ENCODE results near the gene JMJD7. TPM values are rescaled to one million over a fixed set of nuclear protein-coding genes. Genes with fewer than 3 reads are reported as not detected.

The JMJD7 gene
- total RNA-seq, 1 experiment from 2014 or later: 7.5 TPM

DNA sequence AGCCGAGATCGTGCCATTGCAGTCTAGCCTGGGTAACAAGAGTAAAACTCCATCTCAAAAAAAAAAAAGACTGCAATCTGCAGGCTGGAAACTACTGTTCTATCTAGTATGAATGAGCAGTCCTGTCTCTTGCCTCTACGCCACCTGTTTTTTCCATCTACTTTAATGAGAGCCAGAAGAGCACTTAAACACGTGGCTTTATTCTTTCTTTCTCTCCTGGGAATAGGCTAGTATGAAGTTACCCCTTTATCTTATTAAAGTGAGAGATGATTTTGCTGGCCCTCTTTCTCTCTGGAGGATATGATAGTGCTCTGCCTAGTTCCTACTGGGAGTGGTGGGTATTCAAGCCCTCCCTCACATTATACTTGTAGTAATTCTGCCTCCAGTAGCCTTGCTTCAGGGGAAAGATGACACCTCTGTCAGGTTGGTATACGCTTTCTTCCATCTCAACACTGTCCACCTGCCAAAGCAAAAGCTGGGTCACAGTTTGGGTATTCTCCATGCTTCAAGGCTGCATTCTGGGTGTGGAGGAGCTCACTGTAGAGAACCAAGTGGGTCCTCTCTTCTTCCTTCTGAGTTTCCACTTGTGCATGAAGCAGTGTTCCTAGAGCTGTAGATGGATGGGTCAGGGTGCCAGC is 35.8 kb upstream of the JMJD7 start:
- Histone ChIP-seq H3K27ac (no peak overlapping the region), H3K27me3 (no peaks in the 10 kb centered on the region), H3K4me1 (peaks cover 18% of the 10 kb centered on the region), H3K9me3 (replicated peaks) (no peaks in the 10 kb centered on the region), H3K4me3 (no peak overlapping the region), H3K36me3 (no peaks in the 10 kb centered on the region)
- peak; percentile 40 to 80 for DNase-seq

DNA sequence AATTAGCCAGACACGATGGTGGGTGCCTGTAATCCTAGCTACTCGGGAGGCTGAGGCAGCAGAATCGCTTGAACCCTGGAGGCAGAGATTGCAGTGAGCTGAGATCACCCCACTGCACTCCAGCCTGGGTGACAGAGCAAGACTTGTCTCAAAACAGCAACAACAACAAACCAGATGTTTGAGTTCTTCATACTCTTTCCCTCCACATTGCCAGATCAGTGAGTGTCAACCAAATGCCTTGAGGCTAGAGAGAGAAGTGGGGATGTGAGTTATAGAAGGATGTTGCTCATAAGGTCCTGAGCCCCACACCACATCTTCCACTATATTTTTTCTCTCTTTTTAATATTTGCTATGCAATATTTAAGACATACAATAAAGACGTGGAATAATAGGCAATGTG is 33.8 kb upstream of the JMJD7 start:
- no peak overlapping the region for H3K27ac ChIP-seq
- H3K27me3 ChIP-seq: no peaks in the 10 kb centered on the region
- H3K4me3 ChIP-seq: no peak overlapping the region
- H3K36me3 ChIP-seq: no peaks in the 10 kb centered on the region
- H3K9me3 ChIP-seq (replicated peaks): no peaks in the 10 kb centered on the region
- H3K4me1 ChIP-seq: peaks cover 18% of the 10 kb centered on the region
- DNase-seq: peak in 1 of 2 experiments; percentile 33

DNA sequence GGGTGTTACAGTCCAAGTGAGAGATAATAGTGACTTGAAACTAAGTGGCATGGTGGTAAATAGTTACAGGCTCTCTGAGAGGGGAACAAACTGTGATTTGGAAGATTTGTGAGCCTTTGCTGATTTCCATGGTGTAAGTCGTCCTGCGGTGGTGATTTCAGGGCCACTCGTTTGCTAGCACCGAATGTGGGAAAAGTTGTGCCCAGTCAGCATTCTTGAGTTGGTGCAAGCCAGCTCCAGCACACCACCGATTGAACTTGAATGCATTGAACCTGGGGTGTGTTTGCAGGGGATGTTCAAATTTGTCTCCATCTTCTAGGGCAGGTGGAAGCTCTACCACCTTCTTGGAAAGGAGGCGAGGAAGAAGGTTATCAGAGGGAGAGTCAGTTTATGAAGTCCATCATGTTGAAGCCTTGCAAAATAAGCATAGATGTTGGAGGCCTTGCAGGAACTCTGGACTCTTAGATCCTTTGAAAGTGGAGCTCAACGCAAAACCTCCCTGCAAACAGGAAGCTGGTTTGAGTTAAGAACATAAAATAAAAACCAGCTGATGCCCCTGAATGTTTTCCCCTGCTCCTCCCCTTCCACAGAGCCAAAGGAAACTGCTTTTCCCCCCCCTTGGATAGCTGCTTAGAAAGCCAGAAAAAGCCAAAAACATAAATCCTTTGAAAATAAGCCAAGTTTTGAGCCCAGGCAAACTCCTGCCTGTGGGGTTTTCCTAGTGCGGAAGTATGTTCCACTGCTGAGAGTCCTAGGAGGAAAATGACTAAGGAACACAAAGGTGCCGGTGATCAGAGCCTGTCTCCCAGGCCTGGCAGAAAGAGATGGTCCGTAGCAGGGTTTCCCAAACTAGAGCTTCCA is 31.7 kb upstream of the JMJD7 start:
- Histone ChIP-seq H3K4me1 (peaks cover 12% of the 10 kb centered on the region), H3K27ac (no peak overlapping the region), H3K4me3 (no peak overlapping the region), H3K36me3 (no peaks in the 10 kb centered on the region), H3K9me3 (replicated peaks) (no peaks in the 10 kb centered on the region), H3K27me3 (no peaks in the 10 kb centered on the region)
- no peak for DNase-seq

DNA sequence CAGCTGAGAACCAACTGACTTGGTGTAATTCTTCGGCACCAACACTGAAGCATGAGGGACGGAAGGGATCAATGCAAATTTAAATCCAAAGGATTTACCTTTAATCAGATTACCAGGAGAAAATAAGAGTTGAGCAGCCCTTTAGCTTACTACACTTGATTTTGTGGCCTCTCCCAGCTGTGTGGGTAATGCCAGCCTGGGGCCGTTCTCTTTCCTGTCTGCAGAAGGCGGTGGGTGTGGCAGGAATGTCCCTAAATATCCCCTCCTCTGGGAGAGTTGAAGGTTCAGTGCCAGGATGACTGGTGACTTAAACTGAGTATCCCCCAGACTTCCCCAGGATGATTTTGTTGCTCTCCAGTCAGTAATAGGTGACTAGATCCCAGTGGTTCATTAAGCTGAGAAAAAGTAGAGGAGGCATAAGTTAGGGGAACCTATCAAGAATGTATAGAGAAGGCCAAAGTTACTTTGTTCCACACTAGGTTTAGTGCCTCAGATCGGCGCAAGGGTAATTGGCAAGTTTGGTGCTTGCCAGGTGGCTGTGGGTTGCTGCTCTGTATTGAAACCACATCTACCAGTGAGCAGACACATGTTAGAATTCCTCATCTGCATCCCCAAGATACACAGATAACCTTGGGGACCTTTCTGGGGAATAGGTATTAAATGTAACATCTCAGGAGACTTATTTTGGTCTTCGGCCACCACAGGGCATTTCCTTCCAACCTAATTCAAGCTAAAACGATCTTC is 30.5 kb upstream of the JMJD7 start:
- H3K27ac ChIP-seq: no peak overlapping the region
- no peaks in the 10 kb centered on the region for H3K36me3 ChIP-seq
- H3K27me3 ChIP-seq: no peaks in the 10 kb centered on the region
- H3K9me3 ChIP-seq (replicated peaks): no peaks in the 10 kb centered on the region
- no peak overlapping the region for H3K4me3 ChIP-seq
- H3K4me1 ChIP-seq: peaks cover 2% of the 10 kb centered on the region
- no peak for DNase-seq

DNA sequence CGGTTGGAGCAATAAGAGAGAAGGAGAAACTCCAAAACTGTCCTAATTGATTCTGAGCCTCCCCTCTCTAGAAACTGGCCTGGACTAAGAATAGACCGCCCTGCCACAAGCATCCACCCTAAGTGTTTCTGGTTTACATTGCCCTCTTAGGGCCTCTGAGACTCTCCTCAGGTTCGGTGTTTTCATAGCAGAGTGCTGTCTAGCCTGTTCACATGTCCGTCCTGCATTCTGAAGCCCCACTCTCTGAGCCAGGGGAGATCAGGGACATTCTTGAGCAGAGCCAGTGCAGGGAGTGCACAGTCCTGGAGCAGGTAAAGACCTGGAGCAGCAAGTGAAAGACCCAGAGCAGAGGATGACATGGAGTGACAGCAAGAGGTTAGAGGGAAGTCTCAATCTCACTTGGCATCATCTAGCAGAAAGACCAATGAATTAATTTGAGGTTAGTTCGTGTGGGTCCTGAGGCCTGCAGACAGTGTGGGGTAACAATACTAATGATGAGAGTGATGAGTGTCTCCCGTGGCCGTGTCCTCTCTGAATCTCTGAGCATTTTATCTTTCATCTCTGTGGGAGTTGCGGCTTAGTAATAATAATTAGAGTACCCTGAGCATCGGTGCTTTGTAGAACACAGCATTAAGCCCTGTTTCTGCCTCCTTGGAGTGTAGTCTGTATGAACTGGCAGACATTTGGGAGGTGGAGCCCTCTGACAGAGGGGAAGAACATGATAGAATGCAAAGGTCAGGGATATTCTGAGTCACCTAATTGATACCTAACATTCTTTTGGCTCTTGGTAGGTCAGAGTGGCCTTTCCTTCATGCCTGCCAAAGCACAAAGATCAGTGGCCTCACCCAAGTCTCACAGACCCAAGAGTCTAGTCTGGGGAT is 29.0 kb upstream of the JMJD7 start:
- Histone ChIP-seq H3K36me3 (0 out of 2 replicates have a peak, but pooled peaks cover 5% of the 10 kb centered on the region), H3K4me3 (no peak overlapping the region), H3K4me1 (no peaks in the 10 kb centered on the region), H3K9me3 (replicated peaks) (no peaks in the 10 kb centered on the region), H3K27me3 (no peaks in the 10 kb centered on the region), H3K27ac (no peak overlapping the region)
- no peak for DNase-seq

DNA sequence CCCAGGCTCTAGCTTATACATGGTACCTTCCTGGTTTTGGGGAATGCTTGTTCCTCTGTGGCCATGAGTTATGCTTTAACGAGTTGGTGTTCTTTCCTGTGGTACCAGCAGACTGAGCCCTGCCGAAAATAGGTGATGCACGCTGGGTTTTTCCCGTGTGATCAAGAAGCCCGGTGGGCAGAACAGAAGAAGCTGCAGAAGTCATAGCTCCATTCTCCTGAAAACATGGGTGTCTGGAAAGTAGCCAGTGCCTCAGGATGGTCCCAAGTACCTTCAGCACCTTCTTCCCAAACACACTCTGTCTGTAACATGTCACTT is 28.4 kb upstream of the JMJD7 start:
- H3K27me3 ChIP-seq: no peaks in the 10 kb centered on the region
- no peak overlapping the region for H3K4me3 ChIP-seq
- no peak overlapping the region for H3K27ac ChIP-seq
- 0 out of 2 replicates have a peak, but pooled peaks cover 5% of the 10 kb centered on the region for H3K36me3 ChIP-seq
- no peaks in the 10 kb centered on the region for H3K9me3 ChIP-seq (replicated peaks)
- no peak for DNase-seq
- H3K4me1 ChIP-seq: no peaks in the 10 kb centered on the region

DNA sequence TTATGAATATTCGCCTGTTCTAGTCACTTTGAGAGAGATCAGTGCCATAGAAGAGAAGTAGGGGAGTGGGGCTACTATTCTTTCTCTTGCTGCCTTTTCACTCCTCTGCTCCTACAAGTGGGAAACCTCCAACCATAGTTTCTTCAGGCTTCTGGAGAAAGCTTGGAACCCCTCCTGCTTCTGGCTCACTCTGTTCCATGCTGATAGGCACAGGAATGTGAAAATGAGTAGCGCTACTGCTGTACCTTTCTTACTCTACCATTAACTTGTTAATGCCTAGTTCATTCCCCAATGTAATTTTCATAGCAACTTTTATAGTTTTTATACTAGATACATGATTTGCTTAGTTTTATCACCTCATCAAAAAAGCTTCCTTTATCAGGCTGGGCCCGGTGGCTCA is 26.7 kb upstream of the JMJD7 start:
- H3K4me1 ChIP-seq: no peaks in the 10 kb centered on the region
- no peak overlapping the region for H3K27ac ChIP-seq
- DNase-seq: no peak
- no peaks in the 10 kb centered on the region for H3K9me3 ChIP-seq (replicated peaks)
- H3K36me3 ChIP-seq: 0 out of 2 replicates have a peak, but pooled peaks cover 5% of the 10 kb centered on the region
- H3K27me3 ChIP-seq: no peaks in the 10 kb centered on the region
- no peak overlapping the region for H3K4me3 ChIP-seq

DNA sequence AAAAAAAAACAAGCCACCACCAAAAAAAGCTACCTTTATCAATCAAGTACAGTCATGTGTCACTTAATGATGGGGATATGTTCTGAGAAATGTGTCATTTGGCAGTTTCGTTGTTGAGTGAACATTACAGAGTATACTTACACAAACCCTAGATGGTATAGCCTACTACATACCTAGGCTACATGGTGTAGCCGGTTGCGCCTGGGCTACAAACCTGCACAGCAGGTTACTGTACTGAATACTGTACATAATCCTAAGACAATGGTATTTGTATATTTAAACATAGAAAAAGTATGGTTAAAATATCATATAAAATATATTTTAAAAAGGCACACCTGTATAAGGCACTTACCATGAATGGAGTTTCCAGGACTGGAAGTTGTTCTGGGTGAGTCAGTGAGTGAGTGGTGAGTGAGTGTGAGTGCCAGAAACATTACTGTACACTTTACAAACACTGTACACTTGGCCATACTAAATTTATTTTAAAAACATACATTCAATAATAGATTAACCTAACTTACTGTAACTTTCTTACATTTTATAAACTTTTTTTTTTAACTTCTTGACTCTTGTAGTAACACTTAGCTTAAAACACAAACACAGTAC is 25.9 kb upstream of the JMJD7 start:
- Histone ChIP-seq H3K36me3 (0 out of 2 replicates have a peak, but pooled peaks cover 5% of the 10 kb centered on the region), H3K4me1 (no peaks in the 10 kb centered on the region), H3K9me3 (replicated peaks) (no peaks in the 10 kb centered on the region), H3K27ac (no peak overlapping the region), H3K4me3 (no peak overlapping the region), H3K27me3 (no peaks in the 10 kb centered on the region)
- no peak for DNase-seq

DNA sequence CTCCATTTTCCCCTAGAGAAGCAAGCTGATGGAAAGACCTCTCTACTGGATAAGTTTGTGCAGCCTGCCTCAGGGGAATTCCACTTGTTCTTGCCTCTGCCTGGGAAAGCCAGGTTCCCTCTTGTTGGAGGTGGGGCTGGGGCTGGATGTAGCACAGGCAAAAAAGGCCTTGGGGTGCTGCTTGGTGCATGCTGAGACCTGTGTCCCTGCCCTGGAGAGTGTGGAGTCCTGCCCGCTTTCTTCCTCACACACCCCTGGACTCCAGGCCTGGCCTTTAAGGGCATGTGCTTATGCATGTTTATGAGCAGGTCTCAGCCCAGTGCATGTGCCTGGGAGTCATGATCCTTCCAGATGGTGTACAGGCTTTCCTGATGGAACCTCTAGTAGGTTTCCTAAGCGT is 23.5 kb upstream of the JMJD7 start:
- H3K4me1 ChIP-seq: peaks cover 4% of the 10 kb centered on the region; the same call in 1 of the 2 replicates
- no peak overlapping the region for H3K4me3 ChIP-seq
- DNase-seq: no peak
- no peaks in the 10 kb centered on the region for H3K27me3 ChIP-seq
- H3K36me3 ChIP-seq: 0 out of 2 replicates have a peak, but pooled peaks cover 5% of the 10 kb centered on the region
- H3K9me3 ChIP-seq (replicated peaks): no peaks in the 10 kb centered on the region
- no peak overlapping the region for H3K27ac ChIP-seq

DNA sequence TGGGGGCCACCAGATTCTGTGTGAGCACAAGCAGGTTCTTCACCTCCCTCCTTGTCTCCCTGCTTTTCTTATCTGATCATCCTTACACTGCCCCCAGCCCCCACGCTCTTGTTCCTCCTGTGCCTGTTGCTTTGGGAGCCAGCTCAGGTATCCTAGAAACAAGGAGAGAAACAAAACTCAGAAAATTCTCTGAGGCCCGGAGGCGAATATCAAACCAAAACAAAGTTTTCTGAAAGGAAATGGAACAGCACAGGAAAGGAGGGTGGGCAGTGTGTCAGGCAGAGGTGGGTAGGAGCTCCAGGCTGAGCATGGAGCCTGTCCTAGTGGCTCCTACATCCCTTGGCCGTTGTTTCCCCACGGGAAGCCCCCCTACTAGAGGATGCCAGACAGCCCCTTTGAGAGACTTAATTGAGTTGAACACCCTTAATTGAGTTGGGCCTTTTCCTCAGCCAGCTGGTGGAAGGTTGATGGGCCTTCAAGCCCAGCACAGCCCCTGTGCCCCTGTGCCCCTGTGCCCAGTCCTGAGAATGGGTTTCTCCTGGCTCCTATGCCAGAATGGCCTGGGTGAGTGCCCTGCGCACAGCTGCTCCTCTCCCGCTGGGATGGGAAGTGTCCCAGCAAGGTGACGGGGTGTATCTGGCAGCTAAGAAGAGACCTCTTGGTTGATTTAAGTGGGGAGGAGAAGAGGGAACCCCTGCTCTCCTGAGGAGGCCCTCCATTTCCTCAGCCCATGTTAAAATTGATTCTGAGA is 22.8 kb upstream of the JMJD7 start:
- H3K4me1 ChIP-seq: peaks cover 5% of the 10 kb centered on the region; the same call in 1 of the 2 replicates
- H3K27me3 ChIP-seq: no peaks in the 10 kb centered on the region
- no peaks in the 10 kb centered on the region for H3K9me3 ChIP-seq (replicated peaks)
- H3K36me3 ChIP-seq: 0 out of 2 replicates have a peak, but pooled peaks cover 5% of the 10 kb centered on the region
- no peak overlapping the region for H3K4me3 ChIP-seq
- no peak overlapping the region for H3K27ac ChIP-seq
- DNase-seq: no peak

DNA sequence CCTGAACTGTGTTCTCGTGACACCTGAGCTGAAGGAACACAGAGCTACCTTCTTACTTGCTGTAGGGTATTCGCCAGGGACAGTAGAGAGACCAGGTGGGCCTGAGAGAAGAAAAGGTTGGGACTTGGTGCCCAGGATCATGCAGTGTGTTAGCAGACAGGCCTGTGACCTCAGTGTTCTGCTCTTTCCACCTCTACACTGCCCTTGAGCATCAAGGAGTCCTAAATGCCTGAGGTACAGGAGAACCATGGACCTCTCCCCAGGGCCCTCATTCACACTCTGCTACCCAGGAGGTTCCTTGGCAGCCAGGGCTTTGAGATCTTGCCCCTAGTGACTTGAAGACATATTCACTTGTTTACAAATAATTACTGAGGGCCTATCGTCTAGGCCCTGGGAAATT is 22.2 kb upstream of the JMJD7 start:
- H3K36me3 ChIP-seq: 0 out of 2 replicates have a peak, but pooled peaks cover 5% of the 10 kb centered on the region
- H3K9me3 ChIP-seq (replicated peaks): no peaks in the 10 kb centered on the region
- no peak overlapping the region for H3K4me3 ChIP-seq
- H3K4me1 ChIP-seq: peaks cover 5% of the 10 kb centered on the region; the same call in 1 of the 2 replicates
- H3K27ac ChIP-seq: no peak overlapping the region
- no peaks in the 10 kb centered on the region for H3K27me3 ChIP-seq
- DNase-seq: no peak

DNA sequence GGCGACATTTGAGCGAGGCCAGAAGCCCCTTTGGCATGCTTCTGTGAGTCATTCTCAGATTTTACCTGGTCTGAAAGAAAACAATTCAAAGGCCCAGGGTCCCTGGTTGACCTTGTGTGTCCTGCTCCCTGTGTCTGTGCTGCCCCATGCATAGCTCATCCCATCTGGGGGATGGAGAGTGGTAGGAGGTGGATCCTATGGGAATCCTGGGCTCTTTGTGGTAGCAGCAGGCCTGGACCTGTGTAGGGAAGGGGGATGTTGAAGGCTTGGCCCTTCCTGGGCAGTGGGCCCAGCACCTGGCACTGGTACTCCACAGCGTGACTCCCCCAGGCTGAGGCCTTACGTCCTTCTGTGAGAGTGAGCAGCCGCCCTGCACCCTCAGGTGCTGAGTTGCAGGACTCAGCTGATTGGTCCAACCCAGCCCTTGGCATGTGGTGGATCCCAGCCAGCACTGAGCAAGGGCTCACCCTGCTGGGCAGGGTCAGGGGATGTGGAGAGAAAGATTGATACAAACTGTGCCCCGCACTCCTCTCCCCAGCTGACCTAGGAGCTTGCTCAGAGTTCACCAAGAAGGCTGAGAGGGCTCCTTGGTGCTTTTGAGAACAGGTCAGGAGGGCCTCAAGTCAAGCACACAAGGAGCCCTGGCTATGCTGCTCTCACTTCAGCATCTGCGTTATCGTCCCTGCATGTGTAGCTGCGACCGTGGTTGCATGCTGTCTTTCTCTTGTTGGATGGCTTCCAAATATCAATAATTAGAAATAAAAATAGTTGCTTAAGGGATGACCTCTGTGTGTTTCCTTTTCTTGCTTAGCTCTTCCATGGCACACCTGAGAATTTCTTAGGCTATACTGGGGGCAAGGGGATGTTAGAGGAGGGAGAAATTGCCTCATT is 21.4 kb upstream of the JMJD7 start:
- peaks cover 5% of the 10 kb centered on the region; the same call in 1 of the 2 replicates for H3K4me1 ChIP-seq
- DNase-seq: peak in 1 of 2 experiments; percentile 25

More for the DNA sequence above, 21.4 kb upstream of the JMJD7 start:
- H3K27ac ChIP-seq: no peak overlapping the region
- no peak overlapping the region for H3K4me3 ChIP-seq
- H3K27me3 ChIP-seq: no peaks in the 10 kb centered on the region
- H3K36me3 ChIP-seq: 0 out of 2 replicates have a peak, but pooled peaks cover 5% of the 10 kb centered on the region
- H3K9me3 ChIP-seq (replicated peaks): no peaks in the 10 kb centered on the region

All from SJCRH30 (cell line).